Measurements from ENCODE around the gene PBRM1. TPM values are rescaled to one million over a fixed set of nuclear protein-coding genes. Genes with fewer than 3 reads are reported as not detected.

PBRM1 gene
- total RNA-seq, 1 donor from 2014 or later, result 90.1 TPM

DNA sequence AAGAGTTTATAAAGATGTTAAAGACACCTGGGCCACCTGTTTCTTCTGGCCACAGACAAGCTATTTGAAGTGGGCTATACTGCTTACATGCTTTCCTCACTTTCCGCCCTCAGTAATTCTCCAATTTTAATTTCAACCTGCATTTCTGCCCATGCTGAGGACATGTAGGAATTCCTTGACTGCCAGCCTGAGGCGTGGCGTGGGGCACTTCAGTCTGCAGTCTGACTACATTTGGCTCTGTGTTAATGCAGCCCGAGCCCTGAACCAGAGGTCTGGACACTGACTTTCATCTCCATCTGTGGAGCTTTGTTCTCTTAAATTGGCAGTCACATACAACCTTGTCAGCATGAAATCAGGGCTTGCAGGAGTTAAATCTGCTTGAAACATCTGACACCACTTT lies 140.8 kb downstream of the PBRM1 start:
- Mint-ChIP-seq H3K27ac (no peak overlapping the region), H3K36me3 (peaks cover 17% of the 10 kb centered on the region), H3K4me3 (no peak overlapping the region), H3K27me3 (ENCODE audit: low read depth) (no peaks in the 10 kb centered on the region), H3K9me3 (no peaks in the 10 kb centered on the region), H3K4me1 (peaks cover 2% of the 10 kb centered on the region)
- TF ChIP-seq, protein P1, sequence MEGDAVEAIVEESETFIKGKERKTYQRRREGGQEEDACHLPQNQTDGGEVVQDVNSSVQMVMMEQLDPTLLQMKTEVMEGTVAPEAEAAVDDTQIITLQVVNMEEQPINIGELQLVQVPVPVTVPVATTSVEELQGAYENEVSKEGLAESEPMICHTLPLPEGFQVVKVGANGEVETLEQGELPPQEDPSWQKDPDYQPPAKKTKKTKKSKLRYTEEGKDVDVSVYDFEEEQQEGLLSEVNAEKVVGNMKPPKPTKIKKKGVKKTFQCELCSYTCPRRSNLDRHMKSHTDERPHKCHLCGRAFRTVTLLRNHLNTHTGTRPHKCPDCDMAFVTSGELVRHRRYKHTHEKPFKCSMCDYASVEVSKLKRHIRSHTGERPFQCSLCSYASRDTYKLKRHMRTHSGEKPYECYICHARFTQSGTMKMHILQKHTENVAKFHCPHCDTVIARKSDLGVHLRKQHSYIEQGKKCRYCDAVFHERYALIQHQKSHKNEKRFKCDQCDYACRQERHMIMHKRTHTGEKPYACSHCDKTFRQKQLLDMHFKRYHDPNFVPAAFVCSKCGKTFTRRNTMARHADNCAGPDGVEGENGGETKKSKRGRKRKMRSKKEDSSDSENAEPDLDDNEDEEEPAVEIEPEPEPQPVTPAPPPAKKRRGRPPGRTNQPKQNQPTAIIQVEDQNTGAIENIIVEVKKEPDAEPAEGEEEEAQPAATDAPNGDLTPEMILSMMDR (IDR thresholded peaks at IDR 0.05; ENCODE audit: unreplicated experiment), result no peak
- DNase-seq (ENCODE audit: low spot score in 2 of 2, unreplicated experiment in 2 of 2), result no peak

- Mint-ChIP-seq H3K27me3 (ENCODE audit: low read depth) (no peaks in the 10 kb centered on the region), H3K36me3 (peaks cover 5% of the 10 kb centered on the region), H3K4me3 (no peak overlapping the region), H3K4me1 (peaks cover 27% of the 10 kb centered on the region), H3K9me3 (no peaks in the 10 kb centered on the region), H3K27ac (peak overlapping the region; percentile 11)
- TF ChIP-seq, protein P1 (IDR thresholded peaks at IDR 0.05; ENCODE audit: unreplicated experiment), result no peak
- DNase-seq (ENCODE audit: low spot score in 2 of 2, unreplicated experiment in 2 of 2), result no peak
These were observed 144.7 kb downstream of the PBRM1 start for GRCh38 chr3:52541050-52541449.

DNA sequence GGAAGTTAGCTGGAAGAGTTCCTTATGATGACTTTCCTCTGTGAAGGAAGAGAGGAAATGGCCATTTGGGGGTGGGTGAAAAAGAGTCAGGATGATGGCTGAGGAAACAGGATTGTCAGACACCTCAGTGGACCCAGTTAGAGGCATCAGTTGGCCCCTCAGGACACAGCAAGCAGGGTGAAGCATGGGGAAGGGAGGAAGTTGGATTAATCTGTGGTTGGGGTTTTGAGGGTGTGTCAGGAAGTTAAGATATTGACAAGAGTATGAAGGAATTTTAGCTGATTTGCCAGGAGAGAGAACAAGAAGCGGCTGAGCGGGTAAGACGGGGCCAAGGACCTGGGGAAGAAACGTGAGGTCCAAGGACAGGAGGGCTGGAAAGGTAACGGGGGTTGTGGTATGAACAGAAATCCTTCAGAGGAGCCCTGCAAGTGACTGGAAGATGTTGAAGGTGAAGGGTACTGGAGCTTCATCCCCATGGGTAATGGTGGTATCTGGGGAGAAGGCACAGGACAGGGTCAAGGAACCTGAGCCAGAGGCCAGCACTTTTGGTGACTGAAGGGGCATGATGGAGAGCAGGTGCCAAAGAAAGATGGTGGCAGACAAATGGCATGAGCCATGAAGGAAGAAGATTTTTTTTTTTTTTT lies 146.6 kb downstream of the PBRM1 start:
- DNase-seq (ENCODE audit: low spot score in 2 of 2, unreplicated experiment in 2 of 2), result no peak
- H3K36me3 Mint-ChIP-seq, result peaks cover 5% of the 10 kb centered on the region
- H3K9me3 Mint-ChIP-seq, result no peaks in the 10 kb centered on the region
- no peaks in the 10 kb centered on the region for H3K27me3 Mint-ChIP-seq (ENCODE audit: low read depth)
- H3K4me1 Mint-ChIP-seq, result peaks cover 44% of the 10 kb centered on the region
- TF ChIP-seq, protein P1 (IDR thresholded peaks at IDR 0.05; ENCODE audit: unreplicated experiment), result no peak
- H3K4me3 Mint-ChIP-seq, result no peak overlapping the region
- peak overlapping the region; percentile 48 for H3K27ac Mint-ChIP-seq

GRCh38 chr3:52537726-52538421 lies 147.8 kb downstream of the PBRM1 start:
- TF ChIP-seq, protein P1 (IDR thresholded peaks at IDR 0.05; ENCODE audit: unreplicated experiment), result no peak
- DNase-seq (ENCODE audit: low spot score in 2 of 2, unreplicated experiment in 2 of 2), result no peak
- Mint-ChIP-seq H3K9me3 (no peaks in the 10 kb centered on the region), H3K36me3 (peaks cover 2% of the 10 kb centered on the region), H3K4me1 (peaks cover 45% of the 10 kb centered on the region), H3K4me3 (peak overlapping the region; percentile 96), H3K27ac (peak overlapping the region; percentile 98), H3K27me3 (ENCODE audit: low read depth) (no peaks in the 10 kb centered on the region)

GRCh38 chr3:52537165-52537620 lies 148.5 kb downstream of the PBRM1 start:
- H3K4me3 Mint-ChIP-seq, result peak overlapping the region; percentile 96
- no peaks in the 10 kb centered on the region for H3K27me3 Mint-ChIP-seq (ENCODE audit: low read depth)
- no peak for DNase-seq (ENCODE audit: low spot score in 2 of 2, unreplicated experiment in 2 of 2)
- H3K27ac Mint-ChIP-seq, result peak overlapping the region; percentile 98
- peaks cover 2% of the 10 kb centered on the region for H3K36me3 Mint-ChIP-seq
- TF ChIP-seq, protein P1 (IDR thresholded peaks at IDR 0.05; ENCODE audit: unreplicated experiment), result no peak
- H3K9me3 Mint-ChIP-seq, result no peaks in the 10 kb centered on the region
- H3K4me1 Mint-ChIP-seq, result peaks cover 50% of the 10 kb centered on the region
